ENCODE measurements around the gene CNFN.

Gene CNFN, protein sequence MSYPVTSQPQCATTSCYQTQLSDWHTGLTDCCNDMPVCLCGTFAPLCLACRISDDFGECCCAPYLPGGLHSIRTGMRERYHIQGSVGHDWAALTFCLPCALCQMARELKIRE

DNA sequence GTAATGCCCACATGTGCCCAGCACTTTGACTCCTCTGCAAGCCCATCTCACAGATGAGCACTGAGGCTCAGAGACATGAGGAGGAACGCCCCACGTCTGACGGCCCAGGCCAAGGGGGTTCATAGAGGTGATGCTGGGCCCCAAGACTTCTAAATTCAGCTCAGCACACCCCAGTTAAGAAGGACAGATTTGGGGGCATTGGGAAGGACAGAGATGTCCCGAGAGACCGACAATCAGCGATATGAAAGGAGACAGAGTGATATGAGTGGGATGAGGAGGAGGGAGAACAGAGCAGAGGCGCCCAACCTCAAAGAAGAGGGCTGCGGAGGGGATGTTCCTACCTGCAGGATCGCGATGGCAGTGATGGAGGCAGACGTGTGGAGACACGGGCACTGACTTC, at the start of gene CNFN:
Gene CNFN, minus strand, starts transcription at position 399 of the 400 bp plus-strand sequence. CDS start 1,260 bp downstream, outside the sequence.
- H3K4me1 ChIP-seq (ENCODE audit: insufficient read depth, low read length) = peaks cover 8% of the 10 kb centered on the region
- no peak within 1 kb of the TSS for H3K4me3 ChIP-seq (ENCODE audit: low read depth in 1 of 2, low read length in 2 of 2)
- H3K9me3 ChIP-seq (ENCODE audit: low read length) = no peaks in the 10 kb centered on the region

GRCh38 chr19:42436006-42436405, 45.9 kb upstream of the CNFN start:
- Histone ChIP-seq H3K4me1 (ENCODE audit: insufficient read depth, low read length) (peaks cover 7% of the 10 kb centered on the region), H3K27ac (ENCODE audit: low read depth, low read length) (no peak overlapping the region), H3K9me3 (ENCODE audit: low read length) (no peaks in the 10 kb centered on the region), H3K9ac (ENCODE audit: low read length) (no peak overlapping the region), H3K4me3 (ENCODE audit: low read depth in 1 of 2, low read length in 2 of 2) (no peak overlapping the region), H3K36me3 (ENCODE audit: insufficient read depth, low read length) (no peaks in the 10 kb centered on the region), H3K27me3 (ENCODE audit: control insufficient read depth in 1 of 2, insufficient read depth in 2 of 2, low read length in 2 of 2) (no peaks in the 10 kb centered on the region)

More for the DNA sequence above, at the start of gene CNFN:
- H3K9ac ChIP-seq (ENCODE audit: low read length) = no peak within 1 kb of the TSS
- peaks cover 14 to 43% of the 10 kb centered on the region in 2 donors for H3K27me3 ChIP-seq (ENCODE audit: control insufficient read depth in 1 of 2, insufficient read depth in 2 of 2, low read length in 2 of 2)
- no peaks in the 10 kb centered on the region for H3K36me3 ChIP-seq (ENCODE audit: insufficient read depth, low read length)
- H3K27ac ChIP-seq (ENCODE audit: low read depth, low read length) = no peak within 1 kb of the TSS

DNA sequence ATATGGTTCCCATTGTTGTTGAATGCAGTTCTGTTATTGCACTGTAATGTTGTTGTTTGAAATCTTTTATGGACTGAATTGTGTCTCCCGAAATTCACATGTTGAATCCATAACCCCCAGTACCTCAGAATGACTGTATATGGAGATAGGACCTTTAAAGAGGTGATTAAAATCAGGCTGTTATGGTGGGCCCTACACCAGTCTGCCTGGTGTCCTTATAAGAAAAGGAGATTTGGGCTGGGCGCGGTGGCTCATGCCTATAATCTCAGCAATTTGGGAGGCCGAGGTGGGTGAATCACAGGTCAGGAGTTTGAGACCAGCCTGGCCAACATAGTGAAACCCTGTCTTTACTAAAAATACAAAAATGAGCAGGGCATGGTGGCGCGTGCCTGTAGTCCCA, 45.2 kb upstream of the CNFN start:
- H3K4me1 ChIP-seq (ENCODE audit: insufficient read depth, low read length) = peaks cover 7% of the 10 kb centered on the region
- no peaks in the 10 kb centered on the region for H3K36me3 ChIP-seq (ENCODE audit: insufficient read depth, low read length)
- no peak overlapping the region for H3K4me3 ChIP-seq (ENCODE audit: low read depth in 1 of 2, low read length in 2 of 2)
- no peaks in the 10 kb centered on the region for H3K9me3 ChIP-seq (ENCODE audit: low read length)
- H3K9ac ChIP-seq (ENCODE audit: low read length) = no peak overlapping the region
- no peak overlapping the region for H3K27ac ChIP-seq (ENCODE audit: low read depth, low read length)
- H3K27me3 ChIP-seq (ENCODE audit: control insufficient read depth in 1 of 2, insufficient read depth in 2 of 2, low read length in 2 of 2) = no peaks in the 10 kb centered on the region

DNA sequence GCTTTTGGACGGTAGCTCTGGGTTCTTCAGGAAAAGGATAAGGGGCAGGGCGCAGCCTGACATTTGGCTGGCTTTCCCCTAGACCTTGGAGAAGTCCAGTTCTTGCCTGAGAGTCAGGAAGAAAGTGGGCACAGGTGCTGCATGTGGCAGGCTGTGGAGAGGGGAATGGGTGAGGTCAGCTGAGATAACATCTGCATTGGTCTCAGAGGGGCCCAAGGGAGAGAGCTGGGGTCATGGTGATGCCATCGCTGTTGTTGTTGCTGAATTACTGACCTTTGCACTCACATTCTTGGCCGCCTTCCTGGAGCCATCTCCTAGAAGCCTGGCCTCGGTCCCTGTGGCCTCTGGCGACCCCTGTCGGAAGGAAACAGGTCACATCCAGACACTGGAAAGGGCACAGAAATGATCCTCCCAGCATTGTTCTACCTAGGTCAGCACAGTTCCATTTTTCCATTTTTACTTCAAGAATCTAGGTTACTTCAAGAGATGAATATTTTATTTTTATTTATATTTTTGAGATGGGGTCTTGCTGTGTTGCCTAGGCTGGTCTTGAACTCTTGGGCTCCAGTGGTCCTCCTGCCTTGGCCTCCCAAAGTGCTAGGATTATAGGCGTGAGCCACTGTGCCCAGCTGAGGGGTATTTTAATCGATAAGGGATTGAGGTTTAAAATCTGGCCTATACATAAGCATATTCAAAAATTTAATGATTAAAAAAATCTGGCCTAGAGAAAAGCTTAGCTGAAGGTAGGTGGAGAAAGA, 43.6 kb upstream of the CNFN start:
- Histone ChIP-seq H3K4me3 (ENCODE audit: low read depth in 1 of 2, low read length in 2 of 2) (no peak overlapping the region), H3K4me1 (ENCODE audit: insufficient read depth, low read length) (peaks cover 7% of the 10 kb centered on the region), H3K27me3 (ENCODE audit: control insufficient read depth in 1 of 2, insufficient read depth in 2 of 2, low read length in 2 of 2) (no peaks in the 10 kb centered on the region), H3K9me3 (ENCODE audit: low read length) (no peaks in the 10 kb centered on the region), H3K9ac (ENCODE audit: low read length) (no peak overlapping the region), H3K36me3 (ENCODE audit: insufficient read depth, low read length) (no peaks in the 10 kb centered on the region), H3K27ac (ENCODE audit: low read depth, low read length) (no peak overlapping the region)

- H3K36me3 ChIP-seq (ENCODE audit: insufficient read depth, low read length) = no peaks in the 10 kb centered on the region
- H3K27me3 ChIP-seq (ENCODE audit: control insufficient read depth in 1 of 2, insufficient read depth in 2 of 2, low read length in 2 of 2) = no peaks in the 10 kb centered on the region
- H3K4me3 ChIP-seq (ENCODE audit: low read depth in 1 of 2, low read length in 2 of 2) = no peak overlapping the region
- no peak overlapping the region for H3K27ac ChIP-seq (ENCODE audit: low read depth, low read length)
- H3K9me3 ChIP-seq (ENCODE audit: low read length) = no peaks in the 10 kb centered on the region
- H3K9ac ChIP-seq (ENCODE audit: low read length) = no peak overlapping the region
- H3K4me1 ChIP-seq (ENCODE audit: insufficient read depth, low read length) = peaks cover 7% of the 10 kb centered on the region
Measured at GRCh38 chr19:42431486-42431885, 41.4 kb upstream of the CNFN start.

DNA sequence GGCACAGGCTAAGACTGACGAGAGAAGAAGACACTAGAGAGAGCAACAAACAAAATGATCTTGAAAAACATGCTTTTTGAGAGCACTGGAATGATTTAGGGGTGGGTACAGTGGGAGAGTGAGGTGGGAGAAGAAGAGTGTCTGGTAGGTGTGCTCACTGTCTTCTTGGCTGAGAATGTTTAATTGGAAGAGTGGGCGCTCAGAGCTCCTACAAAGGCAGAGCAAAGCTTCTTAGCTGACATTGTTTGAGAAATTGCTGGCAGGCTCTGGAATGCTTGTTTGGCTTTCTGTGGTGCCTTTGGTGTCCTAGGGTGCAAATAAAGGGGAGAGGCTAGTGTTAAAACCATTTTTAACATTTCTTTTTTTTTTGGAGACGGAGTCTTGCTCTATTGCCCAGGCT, 38.6 kb upstream of the CNFN start:
- Histone ChIP-seq H3K9me3 (ENCODE audit: low read length) (no peaks in the 10 kb centered on the region), H3K36me3 (ENCODE audit: insufficient read depth, low read length) (no peaks in the 10 kb centered on the region), H3K27ac (ENCODE audit: low read depth, low read length) (no peak overlapping the region), H3K9ac (ENCODE audit: low read length) (no peak overlapping the region), H3K27me3 (ENCODE audit: control insufficient read depth in 1 of 2, insufficient read depth in 2 of 2, low read length in 2 of 2) (peaks cover 0 to 14% of the 10 kb centered on the region in 2 donors), H3K4me3 (ENCODE audit: low read depth in 1 of 2, low read length in 2 of 2) (no peak overlapping the region), H3K4me1 (ENCODE audit: insufficient read depth, low read length) (peaks cover 11% of the 10 kb centered on the region)

GRCh38 chr19:42427313-42427712, 37.2 kb upstream of the CNFN start, which contains the start of gene LIPE:
Gene LIPE (minus strand): TSS chr19:42427388. CDS start chr19:42427149, 239 bp downstream.
- Histone ChIP-seq H3K4me3 (ENCODE audit: low read depth in 1 of 2, low read length in 2 of 2) (no peak within 1 kb of the TSS), H3K27me3 (ENCODE audit: control insufficient read depth in 1 of 2, insufficient read depth in 2 of 2, low read length in 2 of 2) (peaks cover 0 to 21% of the 10 kb centered on the region in 2 donors), H3K9ac (ENCODE audit: low read length) (no peak within 1 kb of the TSS), H3K27ac (ENCODE audit: low read depth, low read length) (no peak within 1 kb of the TSS), H3K4me1 (ENCODE audit: insufficient read depth, low read length) (peaks cover 5% of the 10 kb centered on the region), H3K36me3 (ENCODE audit: insufficient read depth, low read length) (no peaks in the 10 kb centered on the region), H3K9me3 (ENCODE audit: low read length) (no peaks in the 10 kb centered on the region)

- H3K9me3 ChIP-seq (ENCODE audit: low read length) = no peaks in the 10 kb centered on the region
- no peak overlapping the region for H3K4me3 ChIP-seq (ENCODE audit: low read depth in 1 of 2, low read length in 2 of 2)
- no peak overlapping the region for H3K27ac ChIP-seq (ENCODE audit: low read depth, low read length)
- H3K4me1 ChIP-seq (ENCODE audit: insufficient read depth, low read length) = peaks cover 5% of the 10 kb centered on the region
- H3K36me3 ChIP-seq (ENCODE audit: insufficient read depth, low read length) = no peaks in the 10 kb centered on the region
- no peak overlapping the region for H3K9ac ChIP-seq (ENCODE audit: low read length)
- peaks cover 0 to 21% of the 10 kb centered on the region in 2 donors for H3K27me3 ChIP-seq (ENCODE audit: control insufficient read depth in 1 of 2, insufficient read depth in 2 of 2, low read length in 2 of 2)
Measured at GRCh38 chr19:42426643-42427042, 36.5 kb upstream of the CNFN start.

- Histone ChIP-seq H3K4me3 (ENCODE audit: low read depth in 1 of 2, low read length in 2 of 2) (no peak overlapping the region), H3K27ac (ENCODE audit: low read depth, low read length) (no peak overlapping the region), H3K9ac (ENCODE audit: low read length) (no peak overlapping the region), H3K36me3 (ENCODE audit: insufficient read depth, low read length) (no peaks in the 10 kb centered on the region), H3K4me1 (ENCODE audit: insufficient read depth, low read length) (peaks cover 5% of the 10 kb centered on the region), H3K9me3 (ENCODE audit: low read length) (no peaks in the 10 kb centered on the region), H3K27me3 (ENCODE audit: control insufficient read depth in 1 of 2, insufficient read depth in 2 of 2, low read length in 2 of 2) (peaks cover 0 to 21% of the 10 kb centered on the region in 2 donors)
Measured at GRCh38 chr19:42424712-42425131, 34.6 kb upstream of the CNFN start.

GRCh38 chr19:42424345-42424707, 34.2 kb upstream of the CNFN start:
- peak overlapping the region in 1 of 2 donors; percentile 60 for H3K4me3 ChIP-seq (ENCODE audit: low read depth in 1 of 2, low read length in 2 of 2)
- H3K4me1 ChIP-seq (ENCODE audit: insufficient read depth, low read length) = peaks cover 5% of the 10 kb centered on the region
- H3K27ac ChIP-seq (ENCODE audit: low read depth, low read length) = no peak overlapping the region
- peaks cover 0 to 21% of the 10 kb centered on the region in 2 donors for H3K27me3 ChIP-seq (ENCODE audit: control insufficient read depth in 1 of 2, insufficient read depth in 2 of 2, low read length in 2 of 2)
- no peaks in the 10 kb centered on the region for H3K9me3 ChIP-seq (ENCODE audit: low read length)
- H3K36me3 ChIP-seq (ENCODE audit: insufficient read depth, low read length) = no peaks in the 10 kb centered on the region
- no peak overlapping the region for H3K9ac ChIP-seq (ENCODE audit: low read length)

GRCh38 chr19:42423462-42424344, 33.6 kb upstream of the CNFN start:
- Histone ChIP-seq H3K27ac (ENCODE audit: low read depth, low read length) (peak overlapping the region; percentile 23), H3K4me1 (ENCODE audit: insufficient read depth, low read length) (peaks cover 5% of the 10 kb centered on the region), H3K27me3 (ENCODE audit: control insufficient read depth in 1 of 2, insufficient read depth in 2 of 2, low read length in 2 of 2) (peaks cover 0 to 21% of the 10 kb centered on the region in 2 donors), H3K9ac (ENCODE audit: low read length) (peak overlapping the region; percentile 4), H3K36me3 (ENCODE audit: insufficient read depth, low read length) (no peaks in the 10 kb centered on the region), H3K9me3 (ENCODE audit: low read length) (no peaks in the 10 kb centered on the region), H3K4me3 (ENCODE audit: low read depth in 1 of 2, low read length in 2 of 2) (peak overlapping the region; percentile 52 to 60)

All from muscle layer of colon (tissue), 2 donors.